ENCODE data around the gene AUTS2.
"Not testable (repeated sequence)": the region's sequence is repeated elsewhere in the genome, so short reads cannot be mapped to it uniquely, and the experiment has no call there.

The AUTS2 gene

DNA sequence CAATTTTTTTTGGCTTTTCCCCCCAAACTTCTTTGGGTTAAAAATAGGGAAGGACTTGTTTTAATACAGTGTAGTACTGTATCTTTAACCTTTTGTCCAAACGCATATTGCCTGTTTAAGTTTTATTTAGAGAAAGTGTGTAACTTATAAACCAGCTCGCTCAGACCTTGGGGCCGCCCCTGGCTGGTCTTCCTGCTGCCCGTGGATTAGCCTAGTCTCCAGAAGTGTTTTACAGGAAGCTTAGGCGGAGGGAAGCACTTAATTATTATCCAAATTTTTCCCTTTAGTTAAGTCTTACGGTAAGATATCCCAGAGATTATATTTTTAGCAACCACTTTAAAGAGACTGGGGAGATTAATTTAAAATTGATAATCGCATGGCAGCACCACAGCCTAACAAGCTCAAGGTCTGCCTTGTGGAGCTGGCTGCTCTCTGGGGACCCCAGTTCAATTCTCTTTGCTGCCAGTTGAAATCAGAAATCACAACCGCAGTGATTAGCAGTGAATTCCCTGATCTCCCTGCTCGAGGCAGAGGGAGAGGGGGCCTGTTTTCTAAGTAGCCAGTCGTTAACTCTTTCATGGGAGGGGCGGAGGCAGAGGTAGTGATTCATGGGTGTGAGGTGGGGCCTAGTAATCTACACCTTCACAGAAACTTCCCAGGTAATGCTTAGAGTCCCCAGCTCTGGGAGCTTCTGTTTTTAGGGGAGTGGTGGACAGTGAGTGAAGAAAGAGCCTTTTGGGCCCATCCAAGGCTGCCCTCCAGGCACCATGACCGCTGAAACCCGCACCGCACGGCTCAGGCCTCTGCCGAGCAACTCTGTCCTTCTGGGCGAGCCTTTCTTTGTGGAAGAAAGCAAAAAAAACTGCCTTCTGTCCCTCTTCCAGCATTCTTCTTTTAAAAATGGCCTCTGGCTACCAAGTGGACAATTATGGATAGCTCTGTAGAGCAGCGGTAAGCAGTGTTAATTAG, 984.9 kb downstream of the AUTS2 start:
- DNase-seq (ENCODE audit: low read depth): no peak

GRCh38 chr7:70583965-70584883, 985.9 kb downstream of the AUTS2 start:
- no peak for DNase-seq (ENCODE audit: low read depth)

GRCh38 chr7:70585071-70585470, 986.8 kb downstream of the AUTS2 start:
- DNase-seq (ENCODE audit: low read depth): no peak

- no peak for DNase-seq (ENCODE audit: low read depth)
These were observed 988.5 kb downstream of the AUTS2 start for GRCh38 chr7:70586822-70587221.

- DNase-seq (ENCODE audit: low read depth): no peak
These were observed 989.5 kb downstream of the AUTS2 start for GRCh38 chr7:70587739-70588138.

DNA sequence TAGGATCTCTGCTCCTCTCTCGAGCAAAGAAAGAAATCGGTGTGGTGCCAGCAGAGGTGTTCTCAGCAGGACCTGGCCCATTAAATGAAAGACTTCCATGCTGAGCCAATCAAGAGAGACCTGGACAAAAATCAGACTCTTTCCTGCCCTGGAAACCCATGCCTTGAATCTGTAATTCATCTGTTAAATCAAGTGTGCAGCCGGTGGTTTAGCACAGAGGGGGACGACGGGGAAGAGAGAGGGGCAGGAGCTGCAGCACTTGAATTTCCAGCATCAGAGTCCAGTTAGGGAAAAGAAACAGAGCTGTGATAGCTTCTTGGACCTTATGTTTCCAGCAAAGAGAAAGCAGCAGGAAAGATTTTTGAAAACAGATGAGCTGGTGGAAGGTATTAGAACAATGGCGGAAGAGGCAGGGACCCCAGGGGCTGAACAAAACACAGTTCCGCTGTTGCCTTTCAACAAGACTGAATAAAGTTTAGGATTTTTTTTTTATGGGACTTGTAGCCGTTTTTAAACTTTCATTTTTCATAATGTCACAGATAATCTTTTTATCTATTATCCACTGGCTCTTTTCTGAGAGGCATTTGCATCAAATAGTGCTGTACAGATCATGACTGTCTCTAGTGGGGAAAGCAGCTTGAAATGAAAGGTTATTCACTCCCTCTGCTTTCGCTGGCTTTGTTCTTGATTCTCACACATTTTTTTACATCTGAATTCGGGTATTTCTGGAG, 990.1 kb downstream of the AUTS2 start:
- DNase-seq (ENCODE audit: low read depth): no peak

DNA sequence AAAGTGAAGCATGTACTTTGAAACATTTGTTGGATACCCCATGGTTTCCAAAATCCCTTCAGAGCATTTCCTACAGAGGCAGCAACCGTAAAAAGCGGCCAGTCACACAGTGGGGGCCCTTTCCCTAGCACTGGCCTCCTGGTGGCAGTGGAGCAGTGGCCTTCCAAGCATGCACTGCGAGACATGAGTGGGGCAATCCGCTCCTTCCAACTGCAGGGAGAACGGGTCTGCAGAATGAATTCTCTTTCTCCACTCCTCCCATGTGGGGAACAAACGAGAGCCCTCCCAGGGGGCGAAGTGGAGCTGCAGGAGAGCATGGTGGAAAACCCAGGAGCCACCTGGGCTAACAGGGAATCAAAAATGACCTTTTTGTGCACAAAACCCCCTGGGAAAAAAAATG, 990.7 kb downstream of the AUTS2 start:
- no peak for DNase-seq (ENCODE audit: low read depth)

- DNase-seq (ENCODE audit: low read depth): no peak
These were observed 991.3 kb downstream of the AUTS2 start for GRCh38 chr7:70589590-70589989.

DNA sequence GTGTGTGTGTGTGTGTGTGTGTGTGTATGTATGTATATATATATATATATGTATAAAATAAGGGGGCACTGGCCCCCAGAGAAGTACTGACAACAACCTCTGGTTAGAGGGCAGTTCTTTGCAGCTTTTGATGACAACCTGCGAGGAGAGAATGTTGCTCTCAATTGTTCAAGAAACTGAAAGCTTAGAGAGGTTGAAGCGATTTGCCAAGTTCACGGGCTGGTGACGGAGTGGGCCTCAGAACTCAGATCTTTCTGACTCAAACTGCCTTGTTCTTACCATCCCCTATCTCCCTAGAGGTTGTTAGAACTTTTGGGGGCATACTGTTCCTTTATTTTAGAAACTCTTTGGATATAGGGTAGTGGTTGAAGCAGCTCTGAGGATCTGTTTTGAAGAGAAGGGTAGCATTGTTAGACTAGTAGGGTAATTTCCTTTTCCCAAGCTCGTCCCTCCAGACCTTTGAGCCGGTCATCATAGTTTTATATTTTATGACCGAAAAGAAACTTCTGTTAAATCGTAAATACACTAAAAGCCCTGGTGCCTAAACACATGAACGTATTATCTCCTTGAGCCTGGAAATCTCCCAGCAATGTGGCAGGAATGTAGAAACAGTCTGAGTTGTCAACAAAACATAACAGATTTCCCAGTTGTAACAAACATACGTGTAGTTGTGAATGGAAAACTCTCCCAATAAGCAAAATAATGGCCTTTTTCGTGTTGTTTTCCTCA, 992.0 kb downstream of the AUTS2 start:
- DNase-seq (ENCODE audit: low read depth): no peak

- DNase-seq (ENCODE audit: low read depth): no peak
These were observed 993.4 kb downstream of the AUTS2 start for GRCh38 chr7:70591643-70592042.

DNA sequence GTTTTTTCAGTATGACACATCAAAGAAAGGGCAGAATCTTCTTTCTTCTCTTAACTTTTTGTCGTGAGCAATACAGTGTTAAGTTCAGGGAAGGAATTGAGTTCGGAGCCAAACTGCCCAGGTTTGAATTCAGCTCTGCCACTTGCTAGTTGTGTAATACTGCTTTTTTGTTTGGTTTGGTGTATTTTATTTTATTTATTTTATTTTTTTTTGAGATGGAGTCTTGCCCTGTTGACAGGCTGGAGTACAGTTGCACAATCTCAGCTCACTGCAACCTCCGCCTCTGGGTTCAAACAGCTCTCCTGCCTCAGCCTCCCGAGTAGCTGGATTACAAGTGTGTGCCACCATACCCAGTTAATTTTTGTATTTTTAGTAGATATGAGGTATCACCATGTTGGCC, 993.9 kb downstream of the AUTS2 start:
- no peak for DNase-seq (ENCODE audit: low read depth)

DNA sequence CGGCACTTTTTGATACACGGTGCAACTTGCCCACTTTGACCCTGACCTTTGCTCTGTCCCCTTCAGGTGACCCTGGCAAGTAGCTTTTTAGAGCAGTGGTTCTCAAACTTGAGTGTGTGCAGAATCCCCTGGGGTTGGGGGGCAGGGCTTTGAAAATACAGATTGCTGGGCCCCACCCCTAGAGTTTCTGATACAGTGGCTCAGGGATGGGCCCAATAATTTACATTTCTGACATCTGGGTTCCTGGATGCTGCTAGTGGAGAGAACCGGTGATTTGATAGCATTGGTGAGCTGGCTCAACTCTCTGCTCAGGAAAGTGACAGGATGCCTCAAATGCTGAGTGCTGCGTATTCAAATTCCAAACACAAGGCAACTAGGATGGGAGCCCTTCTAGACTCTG, 995.9 kb downstream of the AUTS2 start:
- no peak for DNase-seq (ENCODE audit: low read depth)

DNA sequence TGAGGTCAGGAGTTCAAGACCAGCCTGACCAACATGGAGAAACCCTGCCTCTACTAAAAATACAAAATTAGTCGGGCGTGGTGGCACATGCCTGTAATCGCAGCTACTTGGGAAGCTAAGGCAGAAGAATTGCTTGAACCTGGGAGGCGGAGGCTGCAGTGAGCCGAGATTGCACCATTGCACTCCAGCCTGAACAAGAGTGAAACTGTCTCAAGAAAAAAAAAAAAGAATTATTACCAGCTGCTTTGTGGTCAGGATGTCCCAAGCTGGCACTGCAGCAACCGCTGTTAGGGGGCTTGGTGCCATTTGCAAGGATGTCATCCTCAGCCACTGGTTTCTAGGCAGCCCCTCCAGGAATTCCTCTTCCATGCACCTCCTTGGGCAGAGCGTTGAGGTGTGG, 996.6 kb downstream of the AUTS2 start:
- DNase-seq (ENCODE audit: low read depth): not testable (repeated sequence)

- DNase-seq (ENCODE audit: low read depth): no peak
These were observed 997.1 kb downstream of the AUTS2 start for GRCh38 chr7:70595370-70595754.

- DNase-seq (ENCODE audit: low read depth): no peak
These were observed 997.7 kb downstream of the AUTS2 start for GRCh38 chr7:70595755-70596597.

DNA sequence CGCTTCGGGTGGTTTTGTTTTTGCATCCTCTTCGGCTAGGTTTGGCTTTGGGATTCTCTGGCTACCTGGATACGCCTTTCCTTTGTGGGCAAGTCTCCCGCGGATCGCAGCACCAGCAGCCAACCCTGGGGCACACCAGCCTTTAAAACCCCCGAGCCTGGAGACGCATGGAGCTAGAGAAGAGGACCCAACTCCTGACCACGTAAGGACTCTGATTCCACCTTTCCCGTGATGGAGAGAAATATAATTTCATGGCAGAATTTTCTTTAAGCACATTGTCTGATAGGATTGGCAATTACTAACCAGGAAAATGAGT, 998.3 kb downstream of the AUTS2 start:
- no peak for DNase-seq (ENCODE audit: low read depth)

- no peak for DNase-seq (ENCODE audit: low read depth)
These were observed 998.8 kb downstream of the AUTS2 start for GRCh38 chr7:70597066-70597465.

- DNase-seq (ENCODE audit: low read depth): no peak
These were observed 1000.7 kb downstream of the AUTS2 start for GRCh38 chr7:70598976-70599375.

GRCh38 chr7:70599446-70600190, 1001.3 kb downstream of the AUTS2 start:
- no peak for DNase-seq (ENCODE audit: low read depth)

DNA sequence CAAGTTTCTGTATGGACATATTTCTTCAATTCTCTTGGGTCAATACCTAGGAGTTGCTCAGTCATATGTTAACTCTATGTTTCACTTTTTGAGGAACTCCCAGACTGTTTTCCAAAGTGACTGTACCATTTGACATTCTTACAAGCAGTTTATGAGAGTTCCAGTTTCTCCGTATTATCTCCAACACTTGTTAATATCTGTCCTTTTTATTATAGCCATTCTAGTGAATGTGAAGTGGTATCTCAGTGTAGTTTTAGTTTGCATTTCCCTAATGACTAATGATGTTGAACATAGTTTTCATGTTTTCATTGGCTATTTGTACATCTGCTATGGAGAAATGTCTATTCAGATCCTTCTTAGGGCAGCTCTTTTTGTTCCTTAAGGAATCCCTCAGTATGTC, 1002.7 kb downstream of the AUTS2 start:
- no peak for DNase-seq (ENCODE audit: low read depth)
